Progenitor cell of endocrine pancreas (in vitro differentiated cells): ENCODE measurements around the gene CIBAR2. TPM values are rescaled to one million over a fixed set of nuclear protein-coding genes. Genes with fewer than 3 reads are reported as not detected.

Experiments used
- DNase-seq: peaks from one replicate; pipeline ENCODE4 v3.0.0; 2021; ENCODE audit warnings: low spot score; ENCODE audit not compliant: unreplicated experiment
- H3K27ac Mint-ChIP-seq: 2 replicates; pipeline ENCODE4 v1.8.0; 2021; ENCODE audit warnings: mild to moderate bottlenecking, moderate library complexity, mixed read lengths
- H3K27me3 Mint-ChIP-seq: 2 replicates; pipeline ENCODE4 v1.8.0; 2021; ENCODE audit warnings: mixed read lengths
- H3K36me3 Mint-ChIP-seq: 2 replicates; pipeline ENCODE4 v1.8.0; 2022; ENCODE audit warnings: mixed read lengths; ENCODE audit not compliant: insufficient read depth
- H3K4me1 Mint-ChIP-seq: 2 replicates; pipeline ENCODE4 v1.8.0; 2021; ENCODE audit warnings: low read depth, mixed read lengths
- H3K4me3 Mint-ChIP-seq: 2 replicates; pipeline ENCODE4 v1.8.0; 2021; ENCODE audit warnings: low read depth, mild to moderate bottlenecking, moderate library complexity, mixed read lengths
- H3K9me3 Mint-ChIP-seq: 2 replicates; pipeline ENCODE4 v1.8.0; 2021; ENCODE audit warnings: low read depth, mixed read lengths
- CTCF ChIP-seq: fragments of 200-600 bp; sonication (generic); IDR thresholded peaks from one replicate; pipeline ENCODE4 v1.5.0; 2021; ENCODE audit warnings: antibody characterized with exemption, mild to moderate bottlenecking; ENCODE audit not compliant: unreplicated experiment
- total RNA-seq: library from RNA; stranded (reverse); gene quantifications from 2 replicates; pipeline ENCODE4 v1.2.1, GENCODE V29; 2021

CIBAR2 gene
- total RNA-seq, 1 donor from 2014 or later, result 0.43 TPM

GRCh38 chr16:85089525-85089924, 22.7 kb downstream of the CIBAR2 start:
- H3K27me3 Mint-ChIP-seq, result peaks cover 9% of the 10 kb centered on the region
- peaks cover 4% of the 10 kb centered on the region for H3K36me3 Mint-ChIP-seq

DNA sequence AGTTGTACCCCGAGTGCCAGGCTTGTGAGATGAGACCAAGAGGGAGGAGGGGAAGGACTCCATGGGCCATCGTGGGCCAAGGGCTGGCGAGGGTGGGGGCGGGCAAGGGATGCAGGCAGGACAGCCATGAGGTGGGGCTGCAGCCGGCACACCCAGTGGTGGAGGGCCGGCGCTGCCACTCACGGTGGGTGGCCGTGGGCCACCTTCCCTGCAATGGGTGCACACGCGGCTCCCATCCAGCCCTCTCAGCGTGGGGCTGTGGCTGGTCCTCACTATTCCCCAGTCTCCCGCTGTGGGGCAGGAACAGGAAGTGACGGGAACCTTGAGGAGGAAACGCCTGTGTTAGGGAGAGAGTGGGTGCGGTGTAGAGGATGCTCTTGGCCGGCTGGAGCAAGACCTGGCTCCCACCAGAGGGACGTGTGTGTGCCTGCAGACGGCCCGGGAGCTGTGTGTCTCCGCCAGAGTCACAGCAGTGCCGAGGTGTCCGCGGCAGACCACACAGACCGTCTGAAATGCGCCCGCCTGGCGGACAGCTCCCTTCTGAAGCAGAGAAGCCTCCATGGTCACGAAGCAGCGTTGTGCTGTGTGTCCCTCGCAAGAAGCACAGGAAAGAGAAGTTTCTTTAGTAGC, 23.6 kb downstream of the CIBAR2 start:
- Mint-ChIP-seq H3K4me3 (no peak overlapping the region), H3K36me3 (peaks cover 4% of the 10 kb centered on the region), H3K9me3 (no peaks in the 10 kb centered on the region), H3K27me3 (peaks cover 3% of the 10 kb centered on the region), H3K27ac (no peak overlapping the region), H3K4me1 (peaks cover under 1% of the 10 kb centered on the region)
- DNase-seq, result no peak
- no peak for TF ChIP-seq CTCF

More at GRCh38 chr16:85089525-85089924, 22.7 kb downstream of the CIBAR2 start:
- no peak overlapping the region for H3K27ac Mint-ChIP-seq
- no peak for TF ChIP-seq CTCF
- H3K9me3 Mint-ChIP-seq, result no peaks in the 10 kb centered on the region
- DNase-seq, result no peak
- no peaks in the 10 kb centered on the region for H3K4me1 Mint-ChIP-seq
- H3K4me3 Mint-ChIP-seq, result no peak overlapping the region

DNA sequence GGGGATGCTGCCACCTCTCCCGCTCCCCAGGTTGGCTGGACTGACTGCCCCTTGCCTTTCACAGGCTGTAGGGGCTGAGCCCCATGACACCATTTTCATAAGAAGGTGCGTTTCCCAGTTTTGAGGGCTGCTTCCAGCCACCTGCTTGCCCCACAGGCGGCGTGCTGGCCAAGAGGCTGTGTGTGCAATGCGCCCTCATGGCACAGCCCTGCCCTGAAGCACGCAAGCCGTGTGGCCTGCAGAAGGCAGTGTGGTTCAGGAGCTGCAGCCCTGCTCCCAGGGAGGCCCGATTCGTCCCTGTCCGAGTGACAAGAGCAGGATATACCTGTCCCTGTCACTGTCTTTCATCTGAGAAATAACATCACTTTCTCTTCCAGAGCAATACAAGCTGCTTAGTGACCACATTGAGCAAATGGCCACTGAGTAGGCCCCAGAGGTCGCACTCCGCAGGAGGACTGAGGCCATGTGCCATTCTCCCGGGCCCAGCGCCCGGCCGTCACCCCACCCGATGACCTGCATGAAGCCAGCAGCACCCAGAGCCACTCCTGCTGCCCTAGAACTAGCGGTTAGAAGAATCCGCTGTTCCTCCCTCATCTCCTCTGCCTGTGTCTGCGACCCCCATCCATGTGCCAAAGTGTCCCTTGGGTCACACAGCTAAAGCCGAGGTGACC, 24.2 kb downstream of the CIBAR2 start:
- Mint-ChIP-seq H3K4me1 (peaks cover 6% of the 10 kb centered on the region), H3K4me3 (no peak overlapping the region), H3K27ac (no peak overlapping the region), H3K27me3 (peaks cover 2% of the 10 kb centered on the region), H3K9me3 (no peaks in the 10 kb centered on the region), H3K36me3 (peaks cover 4% of the 10 kb centered on the region)
- no peak for DNase-seq
- TF ChIP-seq CTCF, result no peak

- H3K9me3 Mint-ChIP-seq, result no peaks in the 10 kb centered on the region
- peak; percentile 52 for DNase-seq
- no peak overlapping the region for H3K27ac Mint-ChIP-seq
- H3K4me1 Mint-ChIP-seq, result peaks cover 8% of the 10 kb centered on the region
- H3K27me3 Mint-ChIP-seq, result peaks cover 6% of the 10 kb centered on the region
- peak; percentile 81 for TF ChIP-seq CTCF
- H3K4me3 Mint-ChIP-seq, result no peak overlapping the region
- peaks cover 4% of the 10 kb centered on the region for H3K36me3 Mint-ChIP-seq
Measured at GRCh38 chr16:85086347-85087291, 25.7 kb downstream of the CIBAR2 start.

- H3K27me3 Mint-ChIP-seq, result peaks cover 6% of the 10 kb centered on the region
- H3K9me3 Mint-ChIP-seq, result no peaks in the 10 kb centered on the region
- H3K4me1 Mint-ChIP-seq, result peaks cover 10% of the 10 kb centered on the region
- DNase-seq, result no peak
- peaks cover 4% of the 10 kb centered on the region for H3K36me3 Mint-ChIP-seq
- TF ChIP-seq CTCF, result no peak
- H3K4me3 Mint-ChIP-seq, result no peak overlapping the region
- H3K27ac Mint-ChIP-seq, result no peak overlapping the region
Measured at GRCh38 chr16:85085721-85086120, 26.6 kb downstream of the CIBAR2 start.
